NB4 (cell line): Measurements from ENCODE around the gene SLC2A4RG.

Experiments
- CTCF ChIP-seq: IDR thresholded peaks from one replicate; pipeline ENCODE4 v1.5.1; 2012; ENCODE audit warnings: low read depth, low read length
- MAX ChIP-seq: IDR thresholded peaks from 2 replicates; pipeline ENCODE4 v1.6.1; 2011; ENCODE audit warnings: low read depth, low read length
- MYC ChIP-seq: IDR thresholded peaks from 2 replicates; pipeline ENCODE4 v1.6.1; 2011; ENCODE audit warnings: low read depth, low read length
- POLR2A ChIP-seq: IDR thresholded peaks from 2 replicates; pipeline ENCODE4 v1.6.1; 2011; ENCODE audit warnings: mild to moderate bottlenecking; ENCODE audit not compliant: insufficient read length; ENCODE audit errors: extremely low read depth

- no peak for TF ChIP-seq CTCF
- no peak for TF ChIP-seq POLR2A
- TF ChIP-seq MAX: no peak
- no peak for TF ChIP-seq MYC
These were observed 7.2 kb upstream of the SLC2A4RG start for GRCh38 chr20:63732118-63733095.
